Neutrophil (primary cell): Measurements from ENCODE around the gene SLC16A9.

Source experiments
- H3K27ac ChIP-seq: fragments of 200-600 bp; sonication (generic); 2 replicates; pipeline ENCODE4 v1.5.1; 2016; ENCODE audit warnings: mild to moderate bottlenecking, moderate library complexity
- H3K27me3 ChIP-seq: fragments of 200-600 bp; sonication (generic); 2 replicates; pipeline ENCODE4 v1.6.0; 2016; ENCODE audit warnings: mild to moderate bottlenecking
- H3K36me3 ChIP-seq: fragments of 200-600 bp; sonication (generic); 2 replicates; pipeline ENCODE4 v1.5.1; 2017
- H3K4me1 ChIP-seq, 2 experiments: fragments of 200-600 bp in 1 of 2; sonication (generic) in 1 of 2; 1 replicate in 1 of 2; 2 replicates in 1 of 2; pipeline versions ENCODE4 v1.5.1 to v1.6.1; 2013 to 2016; ENCODE audit warnings: low read depth in 1 of 2, low read length in 1 of 2, mild to moderate bottlenecking in 1 of 2, moderate library complexity in 1 of 2; ENCODE audit not compliant: control insufficient read depth in 1 of 2, insufficient read depth in 1 of 2
- H3K4me3 ChIP-seq, 2 experiments: fragments of 200-600 bp in 1 of 2; sonication (generic) in 1 of 2; 1 replicate in 1 of 2; 2 replicates in 1 of 2; pipeline ENCODE4 v1.5.1; 2013 to 2016; ENCODE audit warnings: low read depth in 1 of 2, low read length in 1 of 2, mild to moderate bottlenecking in 1 of 2, moderate library complexity in 1 of 2
- H3K9me3 ChIP-seq: fragments of 200-600 bp; sonication (generic); 2 replicates; pipeline ENCODE4 v1.5.1; 2016
- TF ChIP-seq, protein P1 (sequence below): fragments of 200-600 bp; sonication (generic); IDR thresholded peaks from 2 replicates; pipeline ENCODE4 v1.5.1; 2016; ENCODE audit warnings: antibody characterized with exemption

The SLC16A9 gene, protein sequence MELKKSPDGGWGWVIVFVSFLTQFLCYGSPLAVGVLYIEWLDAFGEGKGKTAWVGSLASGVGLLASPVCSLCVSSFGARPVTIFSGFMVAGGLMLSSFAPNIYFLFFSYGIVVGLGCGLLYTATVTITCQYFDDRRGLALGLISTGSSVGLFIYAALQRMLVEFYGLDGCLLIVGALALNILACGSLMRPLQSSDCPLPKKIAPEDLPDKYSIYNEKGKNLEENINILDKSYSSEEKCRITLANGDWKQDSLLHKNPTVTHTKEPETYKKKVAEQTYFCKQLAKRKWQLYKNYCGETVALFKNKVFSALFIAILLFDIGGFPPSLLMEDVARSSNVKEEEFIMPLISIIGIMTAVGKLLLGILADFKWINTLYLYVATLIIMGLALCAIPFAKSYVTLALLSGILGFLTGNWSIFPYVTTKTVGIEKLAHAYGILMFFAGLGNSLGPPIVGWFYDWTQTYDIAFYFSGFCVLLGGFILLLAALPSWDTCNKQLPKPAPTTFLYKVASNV

DNA sequence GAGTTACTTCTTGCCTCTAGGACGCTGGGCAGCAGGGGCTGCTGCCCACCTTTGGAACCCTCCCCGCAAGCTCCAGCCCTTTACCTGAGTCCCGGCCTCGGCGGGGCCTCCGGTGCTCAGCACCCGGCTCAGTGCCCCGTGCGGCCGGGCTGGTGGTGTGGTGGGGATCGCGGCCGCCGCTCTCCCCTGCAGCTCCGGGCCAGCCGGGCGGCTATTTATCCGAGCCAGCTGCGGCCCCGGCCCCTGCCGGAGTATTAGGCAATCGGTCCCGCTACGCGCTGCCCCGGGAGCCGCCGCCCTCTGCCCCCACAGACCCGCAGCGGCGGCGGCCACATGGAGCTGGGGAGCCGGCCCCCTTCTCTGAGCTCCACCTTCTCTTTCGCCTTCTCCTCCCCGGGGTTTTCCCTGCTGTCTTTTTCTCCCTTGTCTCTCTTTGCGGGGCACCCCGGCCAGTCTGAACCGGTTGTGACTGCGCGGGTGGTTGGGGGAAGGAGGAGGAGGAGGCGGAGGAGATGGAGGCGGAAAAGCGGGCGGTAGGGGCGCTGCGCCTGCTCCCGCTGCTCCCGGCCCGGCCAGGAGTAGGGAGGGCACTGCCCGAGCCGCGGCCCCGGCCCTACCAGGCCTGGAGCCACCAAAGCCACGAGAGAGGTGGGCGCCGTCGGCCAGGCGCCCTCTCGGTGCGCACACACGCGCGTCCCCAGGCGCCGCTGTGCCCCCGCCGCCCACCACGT, at the start of gene SLC16A9:
Gene SLC16A9 (minus strand): TSS at position 456 of the 731 bp plus-strand sequence. CDS start 25,559 bp downstream, outside the sequence.
- H3K4me3 ChIP-seq = peak within 1 kb of the TSS in 1 of 2 experiments; percentile 12
- peaks cover 0 to 7% of the 10 kb centered on the region in 2 experiments for H3K4me1 ChIP-seq
- no peaks in the 10 kb centered on the region for H3K9me3 ChIP-seq
- H3K27ac ChIP-seq = no peak within 1 kb of the TSS
- H3K27me3 ChIP-seq = peaks cover 68% of the 10 kb centered on the region
- no peaks in the 10 kb centered on the region for H3K36me3 ChIP-seq
- TF ChIP-seq, protein P1, sequence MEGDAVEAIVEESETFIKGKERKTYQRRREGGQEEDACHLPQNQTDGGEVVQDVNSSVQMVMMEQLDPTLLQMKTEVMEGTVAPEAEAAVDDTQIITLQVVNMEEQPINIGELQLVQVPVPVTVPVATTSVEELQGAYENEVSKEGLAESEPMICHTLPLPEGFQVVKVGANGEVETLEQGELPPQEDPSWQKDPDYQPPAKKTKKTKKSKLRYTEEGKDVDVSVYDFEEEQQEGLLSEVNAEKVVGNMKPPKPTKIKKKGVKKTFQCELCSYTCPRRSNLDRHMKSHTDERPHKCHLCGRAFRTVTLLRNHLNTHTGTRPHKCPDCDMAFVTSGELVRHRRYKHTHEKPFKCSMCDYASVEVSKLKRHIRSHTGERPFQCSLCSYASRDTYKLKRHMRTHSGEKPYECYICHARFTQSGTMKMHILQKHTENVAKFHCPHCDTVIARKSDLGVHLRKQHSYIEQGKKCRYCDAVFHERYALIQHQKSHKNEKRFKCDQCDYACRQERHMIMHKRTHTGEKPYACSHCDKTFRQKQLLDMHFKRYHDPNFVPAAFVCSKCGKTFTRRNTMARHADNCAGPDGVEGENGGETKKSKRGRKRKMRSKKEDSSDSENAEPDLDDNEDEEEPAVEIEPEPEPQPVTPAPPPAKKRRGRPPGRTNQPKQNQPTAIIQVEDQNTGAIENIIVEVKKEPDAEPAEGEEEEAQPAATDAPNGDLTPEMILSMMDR = no peak

DNA sequence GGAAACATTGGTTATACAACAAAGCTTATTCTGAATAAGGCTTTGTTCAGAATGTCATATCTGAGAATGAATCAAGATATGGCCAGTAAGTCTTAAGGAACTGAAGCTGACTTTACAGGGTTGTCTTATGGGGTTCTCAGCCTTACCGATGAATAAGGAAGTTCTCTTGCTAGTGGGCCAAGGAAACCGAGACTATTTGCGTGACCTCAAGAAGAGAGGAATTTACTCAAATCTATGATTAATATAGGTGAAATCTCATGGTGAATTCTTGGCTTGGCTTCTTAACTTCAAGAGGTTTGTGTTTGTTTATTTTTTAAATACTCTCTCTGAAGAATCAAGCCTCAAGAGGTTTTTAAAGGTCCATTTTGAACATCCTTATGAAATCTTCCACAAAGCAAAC, 48.3 kb upstream of the SLC16A9 start:
- Histone ChIP-seq H3K4me3 (no peak overlapping the region), H3K4me1 (no peaks in the 10 kb centered on the region)
- TF ChIP-seq, protein P1 = no peak

DNA sequence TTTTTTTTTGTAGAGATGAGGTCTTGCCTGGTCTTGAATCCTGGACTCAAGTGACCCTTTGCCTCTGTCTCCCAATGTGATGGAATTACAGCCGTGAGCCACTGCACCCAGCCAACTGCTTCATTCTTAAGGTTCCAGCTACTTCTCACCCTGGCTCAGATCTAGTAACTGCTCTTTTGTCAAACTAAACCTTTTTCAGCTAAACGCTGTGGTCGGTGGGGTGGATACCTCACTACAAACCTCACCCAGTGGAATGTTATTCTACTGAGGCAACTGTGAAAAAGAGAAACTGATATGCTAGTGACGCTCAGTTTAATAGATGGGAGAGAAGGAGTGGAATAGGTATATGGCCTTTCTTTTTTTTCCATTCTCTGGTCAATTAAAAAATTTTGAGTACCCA, 45.3 kb upstream of the SLC16A9 start:
- H3K4me3 ChIP-seq = no peak overlapping the region
- no peaks in the 10 kb centered on the region for H3K27me3 ChIP-seq
- TF ChIP-seq, protein P1 = no peak
- H3K4me1 ChIP-seq = no peaks in the 10 kb centered on the region
- no peak overlapping the region for H3K27ac ChIP-seq
- H3K36me3 ChIP-seq = no peaks in the 10 kb centered on the region
- H3K9me3 ChIP-seq = no peaks in the 10 kb centered on the region

More for the DNA sequence above, 48.3 kb upstream of the SLC16A9 start:
- Histone ChIP-seq H3K27me3 (no peaks in the 10 kb centered on the region), H3K9me3 (no peaks in the 10 kb centered on the region), H3K27ac (no peak overlapping the region), H3K36me3 (no peaks in the 10 kb centered on the region)

DNA sequence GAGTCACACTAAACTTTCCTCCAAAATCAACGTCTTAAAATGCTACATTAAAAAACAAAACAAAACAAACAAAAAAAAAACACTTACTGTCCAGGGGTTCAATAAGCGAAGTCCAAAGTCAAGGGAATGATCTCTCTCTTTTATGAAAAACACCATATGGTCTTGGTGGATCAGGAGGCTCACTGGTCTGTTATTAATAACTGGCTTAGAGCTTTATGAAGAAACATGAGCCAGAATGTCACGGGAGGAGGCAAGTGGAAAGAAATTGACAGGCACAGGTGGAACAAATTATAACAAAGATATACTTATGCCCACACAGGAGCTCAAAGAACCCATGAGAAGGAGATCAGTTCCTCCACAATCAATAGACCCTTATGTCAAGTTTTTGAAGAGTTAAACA, 43.6 kb upstream of the SLC16A9 start, which contains the start of gene MRLN:
Gene MRLN (minus strand): TSS at position 189 of the 400 bp plus-strand sequence.
- no peaks in the 10 kb centered on the region for H3K4me1 ChIP-seq
- H3K9me3 ChIP-seq = no peaks in the 10 kb centered on the region
- no peaks in the 10 kb centered on the region for H3K36me3 ChIP-seq
- TF ChIP-seq, protein P1 = no peak
- H3K27me3 ChIP-seq = no peaks in the 10 kb centered on the region
- no peak within 1 kb of the TSS for H3K27ac ChIP-seq
- H3K4me3 ChIP-seq = no peak within 1 kb of the TSS

DNA sequence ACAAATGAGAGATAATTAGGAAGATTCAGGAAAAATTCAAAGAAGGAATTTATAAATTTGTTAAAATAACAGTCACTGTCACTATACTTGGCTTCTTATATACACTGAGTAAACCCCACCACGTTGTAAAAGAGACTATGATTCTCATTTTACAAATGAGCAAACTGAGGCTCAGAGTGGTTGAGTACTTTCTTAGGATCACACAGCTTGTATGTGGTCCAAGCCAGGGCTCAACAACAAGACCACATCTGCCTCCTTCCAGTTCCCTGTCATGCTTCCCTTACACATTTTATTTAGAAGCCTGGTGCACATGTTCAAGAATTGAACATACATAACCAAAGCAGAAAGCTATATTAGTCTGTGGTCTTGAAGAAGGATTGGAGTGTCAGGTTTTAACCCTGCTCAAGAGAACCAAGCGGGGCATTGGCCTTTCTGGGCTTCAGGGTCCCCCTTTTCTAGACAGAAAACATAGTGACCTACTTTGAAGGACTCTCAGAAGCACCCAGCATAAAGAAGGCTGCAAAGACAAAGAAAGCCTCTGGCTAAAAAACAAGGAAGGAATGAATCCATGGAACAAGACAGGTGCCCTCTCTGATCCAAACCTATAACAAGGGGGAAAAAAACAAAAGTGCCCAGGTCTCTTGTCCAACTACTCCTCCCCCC, 42.8 kb upstream of the SLC16A9 start:
- no peaks in the 10 kb centered on the region for H3K9me3 ChIP-seq
- TF ChIP-seq, protein P1 = no peak
- no peaks in the 10 kb centered on the region for H3K4me1 ChIP-seq
- no peaks in the 10 kb centered on the region for H3K27me3 ChIP-seq
- no peak overlapping the region for H3K27ac ChIP-seq
- no peak overlapping the region for H3K4me3 ChIP-seq
- H3K36me3 ChIP-seq = no peaks in the 10 kb centered on the region
